ENCODE measurements around the gene PRDM10. TPM values are rescaled to one million over a fixed set of nuclear protein-coding genes. Genes with fewer than 3 reads are reported as not detected.

The PRDM10 gene
- total RNA-seq, 1 donor from 2014 or later, result 8.1 TPM

GRCh38 chr11:129852125-129852740, 150.4 kb downstream of the PRDM10 start:
- no peak for DNase-seq (ENCODE audit: low read depth)

Other genes with a start within 250 kb of the PRDM10 start
- 0.19 TPM in 1 of 2 replicates, not detected in the other for gene TMEM45B, start 187.0 kb downstream of the PRDM10 start, total RNA-seq
- gene NFRKB, start 107.3 kb downstream of the PRDM10 start, total RNA-seq, result 20.6 and 25.1 TPM in 2 replicates
- 120 and 177 TPM in 2 replicates for gene APLP2, start 67.1 kb upstream of the PRDM10 start, total RNA-seq
- gene ST14, start 156.9 kb upstream of the PRDM10 start, total RNA-seq, result not detected in 2 replicates